HCT116 (cell line): Measurements from ENCODE around the gene PTPN12. TPM values are rescaled to one million over a fixed set of nuclear protein-coding genes. Genes with fewer than 3 reads are reported as not detected.

Experiments
- ATAC-seq: fragments of 200-7000 bp; cut with Tn5 transposase; 2 replicates; pipeline ENCODE4 v1.9.1; 2020; ENCODE audit warnings: mild to moderate bottlenecking, moderate library complexity
- BruUV-seq: library from RNA; stranded (reverse); fragments of 400-500 nt; replicated peaks from 2 replicates; lab custom pipeline; 2021; lab: Mats Ljungman, UMichigan
- CTCF ChIA-PET: fragments of 300-600 bp; sonication (Branson Sonifier 250); formaldehyde crosslinking; loops from one replicate; lab custom pipeline; 2021; ENCODE audit warnings: antibody characterized with exemption; lab: Charles Lee
- POLR2A ChIA-PET: fragments of 300-600, 350-600 bp; sonication (Branson Sonifier 250); formaldehyde crosslinking; loops from one replicate; lab custom pipeline; 2021; ENCODE audit warnings: antibody characterized with exemption; lab: Charles Lee
- RAD21 ChIA-PET, 2 experiments: fragments of 300-600 bp; sonication (Branson Sonifier 250); formaldehyde crosslinking; loops; one replicate each; lab custom pipeline; 2023; ENCODE audit warnings: low total read pairs in 2 of 2; ENCODE audit not compliant: uncharacterized antibody in 2 of 2, unreplicated experiment in 2 of 2, low non-redundant PET in 1 of 2; lab: Charles Lee
- DNase-seq: peaks from one replicate; pipeline ENCODE4 v3.0.0-alpha.2; 2010; ENCODE audit warnings: low read depth, low spot score
- H2AFZ ChIP-seq: fragments of 200-600 bp; shearing (Covaris generic), sonication (generic); 2 replicates; pipeline ENCODE4 v1.6.1; 2017; ENCODE audit warnings: low read depth, mixed run types, mixed read lengths, antibody characterized with exemption, low read length; ENCODE audit not compliant: poor library complexity, severe bottlenecking
- H3K27ac ChIP-seq: 2 replicates; pipeline ENCODE4 v1.5.1; 2012; ENCODE audit warnings: low read depth, low read length
- H3K27me3 ChIP-seq: fragments of 200-600 bp; sonication (generic); 2 replicates; pipeline ENCODE4 v1.6.1; 2016; ENCODE audit warnings: mixed run types, low read length, mixed read lengths; ENCODE audit not compliant: insufficient read depth
- H3K36me3 ChIP-seq, 2 experiments: fragments of 200-500 bp in 1 of 2; fragments of 200-600 bp in 1 of 2; sonication (Bioruptor generic) in 1 of 2; sonication (generic) in 1 of 2; 2 replicates each; pipeline versions ENCODE4 v1.5.1 to v1.6.1; 2014 to 2016; ENCODE audit warnings: low read length in 2 of 2, inconsistent platforms in 1 of 2, mixed read lengths in 1 of 2, mixed run types in 1 of 2; ENCODE audit not compliant: insufficient read depth in 2 of 2, control insufficient read depth in 1 of 2
- H3K4me1 ChIP-seq, 2 experiments: fragments of 200-600 bp in 1 of 2; sonication (generic) in 1 of 2; 2 replicates each; pipeline versions ENCODE4 v1.5.1 to v1.6.1; 2012 to 2017; ENCODE audit warnings: low read length in 2 of 2, inconsistent platforms in 1 of 2, mild to moderate bottlenecking in 1 of 2, mixed read lengths in 1 of 2, mixed run types in 1 of 2, moderate library complexity in 1 of 2; ENCODE audit not compliant: insufficient read depth in 2 of 2, control insufficient read depth in 1 of 2
- H3K4me2 ChIP-seq: fragments of 200-600 bp; sonication (generic); 2 replicates; pipeline ENCODE4 v1.6.1; 2017; ENCODE audit warnings: mixed run types, low read length, mixed read lengths
- H3K4me3 ChIP-seq, 2 experiments: fragments of 200-600 bp in 1 of 2; sonication (generic) in 1 of 2; replicated peaks in 1 of 2; 2 replicates each; pipeline ENCODE4 v1.5.1; 2011 to 2016; ENCODE audit warnings: low read length in 2 of 2, control low read depth in 1 of 2, low read depth in 1 of 2, mild to moderate bottlenecking in 1 of 2, mixed read lengths in 1 of 2, mixed run types in 1 of 2
- H3K79me2 ChIP-seq: fragments of 200-600 bp; sonication (generic); 2 replicates; pipeline ENCODE4 v1.6.1; 2017; ENCODE audit warnings: mild to moderate bottlenecking, mixed run types, low read length, moderate library complexity, mixed read lengths; ENCODE audit not compliant: insufficient read depth
- H3K9ac ChIP-seq: fragments of 200-600 bp; sonication (generic); 2 replicates; pipeline ENCODE4 v1.6.1; 2016; ENCODE audit warnings: low read length, mixed read lengths
- H3K9me2 ChIP-seq: fragments of 200-600 bp; sonication (generic), shearing (Covaris generic); 2 replicates; pipeline ENCODE4 v1.6.1; 2017; ENCODE audit warnings: mixed run types, mild to moderate bottlenecking, moderate library complexity; ENCODE audit not compliant: insufficient read depth
- H3K9me3 ChIP-seq, 2 experiments: fragments of 200-500 bp in 1 of 2; fragments of 200-600 bp in 1 of 2; sonication (Bioruptor generic) in 1 of 2; sonication (generic) in 1 of 2; 2 replicates each; pipeline ENCODE4 v1.6.1; 2014 to 2017; ENCODE audit warnings: low read length in 2 of 2, mixed read lengths in 2 of 2, inconsistent platforms in 1 of 2, low read depth in 1 of 2, mild to moderate bottlenecking in 1 of 2, mixed run types in 1 of 2, moderate library complexity in 1 of 2; ENCODE audit not compliant: control insufficient read depth in 1 of 2, insufficient read depth in 1 of 2
- H4K20me1 ChIP-seq: fragments of 200-600 bp; sonication (generic), shearing (Covaris generic); 2 replicates; pipeline ENCODE4 v1.6.1; 2017; ENCODE audit warnings: mixed run types, mild to moderate bottlenecking, moderate library complexity; ENCODE audit not compliant: insufficient read depth
- CBX3 ChIP-seq: IDR thresholded peaks from 2 replicates; pipeline ENCODE4 v1.6.1; 2012; ENCODE audit warnings: low read depth
- ELF1 ChIP-seq: IDR thresholded peaks from 2 replicates; pipeline ENCODE4 v1.6.1; 2012; ENCODE audit warnings: low read depth, borderline replicate concordance
- EZH2 ChIP-seq: fragments of 200-600 bp; sonication (generic); IDR thresholded peaks from 2 replicates; pipeline ENCODE4 v1.6.1; 2017; ENCODE audit warnings: antibody characterized with exemption, mixed run types
- EZH2phosphoT487 ChIP-seq: fragments of 200-600 bp; IDR thresholded peaks from 2 replicates; pipeline ENCODE4 v1.6.1; 2018; ENCODE audit warnings: antibody characterized with exemption, borderline replicate concordance
- POLR2A ChIP-seq: IDR thresholded peaks from 2 replicates; pipeline ENCODE4 v1.7.0; 2011; ENCODE audit warnings: borderline replicate concordance; ENCODE audit not compliant: insufficient read depth, insufficient read length; ENCODE audit errors: extremely low read depth
- SIN3A ChIP-seq: IDR thresholded peaks from 2 replicates; pipeline ENCODE4 v1.6.1; 2012; ENCODE audit warnings: low read depth
- SP1 ChIP-seq: IDR thresholded peaks from 2 replicates; pipeline ENCODE4 v1.6.1; 2012; ENCODE audit warnings: low read depth
- SRF ChIP-seq: IDR thresholded peaks from 2 replicates; pipeline ENCODE4 v1.6.1; 2012; ENCODE audit warnings: low read depth
- ZFX ChIP-seq: fragments of 450-650 bp; IDR thresholded peaks from 2 replicates; pipeline ENCODE4 v1.6.1; 2017
- ZNF274 ChIP-seq: fragments of 200-500 bp; sonication (Bioruptor generic); IDR thresholded peaks from 2 replicates; pipeline ENCODE4 v1.6.1; 2014; ENCODE audit warnings: mild to moderate bottlenecking, low read depth, low read length, inconsistent platforms
- intact Hi-C: fragments of 100-400 bp; cut with micrococcal nuclease; formaldehyde crosslinking; loops from 2 replicates; pipeline ENCODE4 v1.10.0; 2022
- total RNA-seq: library from RNA; stranded (reverse); gene quantifications from one replicate; pipeline ENCODE4 v1.2.1, GENCODE V29; 2021; ENCODE audit not compliant: unreplicated experiment
- TF ChIP-seq, protein P1 (sequence below): IDR thresholded peaks from 2 replicates; pipeline ENCODE4 v1.6.1; 2012; ENCODE audit warnings: low read depth
- TF ChIP-seq, protein P2 (sequence below): IDR thresholded peaks from 2 replicates; pipeline ENCODE4 v1.6.1; 2011; ENCODE audit warnings: mild to moderate bottlenecking, low read length, moderate library complexity; ENCODE audit not compliant: insufficient replicate concordance; ENCODE audit errors: extremely low read depth
- TF ChIP-seq, protein P3 (sequence below): IDR thresholded peaks from 2 replicates; pipeline ENCODE4 v1.6.1; 2012
- TF ChIP-seq, protein P4 (sequence below): IDR thresholded peaks from 2 replicates; pipeline ENCODE4 v1.6.1; 2012
- TF ChIP-seq, protein P5 (sequence below), 3 experiments: fragments of 200-600 bp in 1 of 3; sonication (generic) in 1 of 3; IDR thresholded peaks in 2 of 3; conservative IDR thresholded peaks in 1 of 3; 2 replicates each; pipeline ENCODE4 v1.5.1; 2012 to 2017; ENCODE audit warnings: low read depth in 2 of 3, low read length in 2 of 3, antibody characterized with exemption in 1 of 3, borderline replicate concordance in 1 of 3, control low read depth in 1 of 3, mild to moderate bottlenecking in 1 of 3, mixed read lengths in 1 of 3, mixed run types in 1 of 3, moderate library complexity in 1 of 3; ENCODE audit not compliant: insufficient read depth in 1 of 3

PTPN12 gene
- total RNA-seq, 1 experiment from 2014 or later: 80.5 TPM

DNA sequence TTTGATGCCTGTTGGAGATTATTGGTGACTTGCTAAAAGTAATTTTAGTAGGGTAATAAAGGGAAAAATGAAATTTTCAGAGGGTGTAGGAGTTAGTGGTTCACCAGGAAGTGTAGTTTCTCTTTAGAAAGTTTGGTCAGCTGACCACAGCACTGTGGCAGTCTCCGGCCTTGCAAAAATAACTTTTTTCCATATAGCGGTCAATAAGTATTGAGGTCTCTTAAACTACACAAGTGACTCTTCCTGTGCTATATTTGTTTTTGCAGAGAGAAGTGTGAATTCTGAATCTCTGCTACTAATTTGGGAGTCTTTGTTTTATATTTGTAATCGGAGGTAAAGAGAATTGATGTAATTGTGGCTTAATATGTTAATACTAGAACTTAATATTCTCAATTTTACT, 24.3 kb downstream of the PTPN12 start:
- DNase-seq: no peak
- no peaks in the 10 kb centered on the region for H3K9me2 ChIP-seq
- H3K27me3 ChIP-seq: no peaks in the 10 kb centered on the region
- RAD21 ChIA-PET: no interaction called here
- H2AFZ ChIP-seq: no peak overlapping the region
- no peaks in the 10 kb centered on the region for H3K9me3 ChIP-seq
- no TSS peak for BruUV-seq
- H3K4me3 ChIP-seq: no peak overlapping the region
- POLR2A ChIA-PET: no interaction called here
- ATAC-seq: no peak
- TF ChIP-seq, protein P1, sequence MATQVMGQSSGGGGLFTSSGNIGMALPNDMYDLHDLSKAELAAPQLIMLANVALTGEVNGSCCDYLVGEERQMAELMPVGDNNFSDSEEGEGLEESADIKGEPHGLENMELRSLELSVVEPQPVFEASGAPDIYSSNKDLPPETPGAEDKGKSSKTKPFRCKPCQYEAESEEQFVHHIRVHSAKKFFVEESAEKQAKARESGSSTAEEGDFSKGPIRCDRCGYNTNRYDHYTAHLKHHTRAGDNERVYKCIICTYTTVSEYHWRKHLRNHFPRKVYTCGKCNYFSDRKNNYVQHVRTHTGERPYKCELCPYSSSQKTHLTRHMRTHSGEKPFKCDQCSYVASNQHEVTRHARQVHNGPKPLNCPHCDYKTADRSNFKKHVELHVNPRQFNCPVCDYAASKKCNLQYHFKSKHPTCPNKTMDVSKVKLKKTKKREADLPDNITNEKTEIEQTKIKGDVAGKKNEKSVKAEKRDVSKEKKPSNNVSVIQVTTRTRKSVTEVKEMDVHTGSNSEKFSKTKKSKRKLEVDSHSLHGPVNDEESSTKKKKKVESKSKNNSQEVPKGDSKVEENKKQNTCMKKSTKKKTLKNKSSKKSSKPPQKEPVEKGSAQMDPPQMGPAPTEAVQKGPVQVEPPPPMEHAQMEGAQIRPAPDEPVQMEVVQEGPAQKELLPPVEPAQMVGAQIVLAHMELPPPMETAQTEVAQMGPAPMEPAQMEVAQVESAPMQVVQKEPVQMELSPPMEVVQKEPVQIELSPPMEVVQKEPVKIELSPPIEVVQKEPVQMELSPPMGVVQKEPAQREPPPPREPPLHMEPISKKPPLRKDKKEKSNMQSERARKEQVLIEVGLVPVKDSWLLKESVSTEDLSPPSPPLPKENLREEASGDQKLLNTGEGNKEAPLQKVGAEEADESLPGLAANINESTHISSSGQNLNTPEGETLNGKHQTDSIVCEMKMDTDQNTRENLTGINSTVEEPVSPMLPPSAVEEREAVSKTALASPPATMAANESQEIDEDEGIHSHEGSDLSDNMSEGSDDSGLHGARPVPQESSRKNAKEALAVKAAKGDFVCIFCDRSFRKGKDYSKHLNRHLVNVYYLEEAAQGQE: no peak
- TF ChIP-seq ZFX: no peak
- TF ChIP-seq SIN3A: no peak
- TF ChIP-seq, protein P2, sequence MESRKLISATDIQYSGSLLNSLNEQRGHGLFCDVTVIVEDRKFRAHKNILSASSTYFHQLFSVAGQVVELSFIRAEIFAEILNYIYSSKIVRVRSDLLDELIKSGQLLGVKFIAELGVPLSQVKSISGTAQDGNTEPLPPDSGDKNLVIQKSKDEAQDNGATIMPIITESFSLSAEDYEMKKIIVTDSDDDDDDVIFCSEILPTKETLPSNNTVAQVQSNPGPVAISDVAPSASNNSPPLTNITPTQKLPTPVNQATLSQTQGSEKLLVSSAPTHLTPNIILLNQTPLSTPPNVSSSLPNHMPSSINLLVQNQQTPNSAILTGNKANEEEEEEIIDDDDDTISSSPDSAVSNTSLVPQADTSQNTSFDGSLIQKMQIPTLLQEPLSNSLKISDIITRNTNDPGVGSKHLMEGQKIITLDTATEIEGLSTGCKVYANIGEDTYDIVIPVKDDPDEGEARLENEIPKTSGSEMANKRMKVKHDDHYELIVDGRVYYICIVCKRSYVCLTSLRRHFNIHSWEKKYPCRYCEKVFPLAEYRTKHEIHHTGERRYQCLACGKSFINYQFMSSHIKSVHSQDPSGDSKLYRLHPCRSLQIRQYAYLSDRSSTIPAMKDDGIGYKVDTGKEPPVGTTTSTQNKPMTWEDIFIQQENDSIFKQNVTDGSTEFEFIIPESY: no peak
- no peak for TF ChIP-seq EZH2phosphoT487
- TF ChIP-seq, protein P3, sequence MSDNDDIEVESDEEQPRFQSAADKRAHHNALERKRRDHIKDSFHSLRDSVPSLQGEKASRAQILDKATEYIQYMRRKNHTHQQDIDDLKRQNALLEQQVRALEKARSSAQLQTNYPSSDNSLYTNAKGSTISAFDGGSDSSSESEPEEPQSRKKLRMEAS: no peak
- TF ChIP-seq CBX3: no peak
- no peak for TF ChIP-seq ZNF274
- no peak for TF ChIP-seq ELF1
- no peak for TF ChIP-seq POLR2A
- TF ChIP-seq, protein P4, sequence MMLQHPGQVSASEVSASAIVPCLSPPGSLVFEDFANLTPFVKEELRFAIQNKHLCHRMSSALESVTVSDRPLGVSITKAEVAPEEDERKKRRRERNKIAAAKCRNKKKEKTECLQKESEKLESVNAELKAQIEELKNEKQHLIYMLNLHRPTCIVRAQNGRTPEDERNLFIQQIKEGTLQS: no peak
- no peak for TF ChIP-seq EZH2
- TF ChIP-seq, protein P5, sequence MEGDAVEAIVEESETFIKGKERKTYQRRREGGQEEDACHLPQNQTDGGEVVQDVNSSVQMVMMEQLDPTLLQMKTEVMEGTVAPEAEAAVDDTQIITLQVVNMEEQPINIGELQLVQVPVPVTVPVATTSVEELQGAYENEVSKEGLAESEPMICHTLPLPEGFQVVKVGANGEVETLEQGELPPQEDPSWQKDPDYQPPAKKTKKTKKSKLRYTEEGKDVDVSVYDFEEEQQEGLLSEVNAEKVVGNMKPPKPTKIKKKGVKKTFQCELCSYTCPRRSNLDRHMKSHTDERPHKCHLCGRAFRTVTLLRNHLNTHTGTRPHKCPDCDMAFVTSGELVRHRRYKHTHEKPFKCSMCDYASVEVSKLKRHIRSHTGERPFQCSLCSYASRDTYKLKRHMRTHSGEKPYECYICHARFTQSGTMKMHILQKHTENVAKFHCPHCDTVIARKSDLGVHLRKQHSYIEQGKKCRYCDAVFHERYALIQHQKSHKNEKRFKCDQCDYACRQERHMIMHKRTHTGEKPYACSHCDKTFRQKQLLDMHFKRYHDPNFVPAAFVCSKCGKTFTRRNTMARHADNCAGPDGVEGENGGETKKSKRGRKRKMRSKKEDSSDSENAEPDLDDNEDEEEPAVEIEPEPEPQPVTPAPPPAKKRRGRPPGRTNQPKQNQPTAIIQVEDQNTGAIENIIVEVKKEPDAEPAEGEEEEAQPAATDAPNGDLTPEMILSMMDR (IDR thresholded peaks at IDR 0.05 in 2 of 3, conservative IDR thresholded peaks at IDR 0.05 in 1 of 3; ENCODE audit: borderline replicate concordance in 1 of 3, insufficient read depth in 1 of 3, low read depth in 2 of 3, low read length in 2 of 3): no peak
- TF ChIP-seq SRF: no peak
- no peak for TF ChIP-seq SP1
- H3K9ac ChIP-seq: no peak overlapping the region
- no peaks in the 10 kb centered on the region for H3K4me1 ChIP-seq
- H3K27ac ChIP-seq: no peak overlapping the region
- intact Hi-C loops: no loop called here
- no peak overlapping the region for H3K4me2 ChIP-seq
- H4K20me1 ChIP-seq: 0 out of 2 replicates have a peak, but pooled peaks cover 3% of the 10 kb centered on the region
- H3K79me2 ChIP-seq: peaks cover 90% of the 10 kb centered on the region
- no peaks in the 10 kb centered on the region; a peak in 1 of 4 replicates for H3K36me3 ChIP-seq
- CTCF ChIA-PET: no interaction called here
